Calu3 (cell line): ENCODE measurements around the gene NDUFC2. TPM values are rescaled to one million over a fixed set of nuclear protein-coding genes. Genes with fewer than 3 reads are reported as not detected.

Experiments
- BruUV-seq: library from RNA; stranded (reverse); fragments of 400-500 nt; replicated peaks from 2 replicates; lab custom pipeline; 2021; lab: Mats Ljungman, UMichigan
- CTCF ChIA-PET: fragments of 300-600 bp; sonication (Branson Sonifier 250); formaldehyde crosslinking; loops from one replicate; lab custom pipeline; 2022; ENCODE audit warnings: antibody characterized with exemption; lab: Charles Lee
- DNase-seq: peaks from one replicate; pipeline ENCODE4 v3.0.0; 2022
- H3K27ac Mint-ChIP-seq: one replicate; pipeline ENCODE4 v1.8.0; 2022; ENCODE audit warnings: mixed read lengths; ENCODE audit not compliant: unreplicated experiment
- H3K27me3 Mint-ChIP-seq: one replicate; pipeline ENCODE4 v1.8.0; 2022; ENCODE audit warnings: mixed read lengths; ENCODE audit not compliant: unreplicated experiment
- H3K36me3 Mint-ChIP-seq: one replicate; pipeline ENCODE4 v1.8.0; 2022; ENCODE audit warnings: mild to moderate bottlenecking, moderate library complexity, mixed read lengths; ENCODE audit not compliant: insufficient read depth, unreplicated experiment
- H3K4me1 Mint-ChIP-seq: one replicate; pipeline ENCODE4 v1.8.0; 2022; ENCODE audit warnings: mild to moderate bottlenecking, low read depth, mixed read lengths; ENCODE audit not compliant: unreplicated experiment
- H3K4me3 Mint-ChIP-seq: one replicate; pipeline ENCODE4 v1.8.0; 2022; ENCODE audit warnings: mild to moderate bottlenecking, low read depth, moderate library complexity, mixed read lengths; ENCODE audit not compliant: unreplicated experiment
- H3K9me3 Mint-ChIP-seq: one replicate; pipeline ENCODE4 v1.8.0; 2022; ENCODE audit warnings: low read depth, mixed read lengths; ENCODE audit not compliant: unreplicated experiment
- CTCF ChIP-seq: fragments of 200-600 bp; IDR thresholded peaks from one replicate; pipeline ENCODE4 v1.8.0; 2022; ENCODE audit warnings: antibody characterized with exemption; ENCODE audit not compliant: unreplicated experiment
- intact Hi-C: fragments of 100-400 bp; cut with micrococcal nuclease; formaldehyde crosslinking; loops from one replicate; pipeline ENCODE4 v1.10.0; 2022; ENCODE audit not compliant: unreplicated experiment
- total RNA-seq: library from RNA; stranded (reverse); gene quantifications from 2 replicates; pipeline ENCODE4 v1.2.3, GENCODE V29; 2022

NDUFC2 gene
- total RNA-seq, 1 experiment from 2014 or later, result 343 TPM

DNA sequence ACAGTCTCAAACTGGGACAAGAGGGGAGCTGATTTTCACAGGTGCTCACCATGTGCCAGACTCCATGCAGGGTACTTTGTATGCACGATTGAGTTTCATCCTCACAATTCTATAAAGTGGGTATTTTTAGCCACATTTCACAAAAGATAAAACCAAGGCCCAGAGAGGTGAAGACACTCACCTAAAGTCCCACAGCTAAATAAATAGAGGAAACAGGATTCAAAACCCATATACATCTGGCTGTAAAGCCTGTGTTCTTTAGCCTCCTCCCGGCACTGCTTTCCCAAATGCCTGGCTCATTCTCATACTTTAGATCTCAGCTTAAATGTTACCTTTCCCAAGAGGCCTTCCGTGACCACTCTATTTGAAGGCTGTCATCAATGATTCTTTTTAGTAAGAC is 43.3 kb downstream of the NDUFC2 start:
- intact Hi-C loops, result no loop called here
- DNase-seq, result no peak
- no TSS peak for BruUV-seq
- peaks cover 54% of the 10 kb centered on the region for H3K4me1 Mint-ChIP-seq
- peaks cover 25% of the 10 kb centered on the region for H3K36me3 Mint-ChIP-seq
- H3K4me3 Mint-ChIP-seq, result no peak overlapping the region
- CTCF ChIA-PET, result no interaction called here
- H3K9me3 Mint-ChIP-seq, result no peaks in the 10 kb centered on the region
- TF ChIP-seq CTCF, result no peak
- H3K27ac Mint-ChIP-seq, result no peak overlapping the region
- H3K27me3 Mint-ChIP-seq, result no peaks in the 10 kb centered on the region

GRCh38 chr11:78034623-78035022 is 45.0 kb downstream of the NDUFC2 start:
- CTCF ChIA-PET, result interaction anchor here (0.6 kb wide), 1 partner anchor 27 kb away, joined by 3 read pairs; no protein-coding TSS in a partner anchor
- intact Hi-C loops, result no loop called here
- H3K27ac Mint-ChIP-seq, result peak overlapping the region; percentile 48
- no peaks in the 10 kb centered on the region for H3K27me3 Mint-ChIP-seq
- no TSS peak for BruUV-seq
- peaks cover 51% of the 10 kb centered on the region for H3K4me1 Mint-ChIP-seq
- TF ChIP-seq CTCF, result no peak
- no peak for DNase-seq
- H3K4me3 Mint-ChIP-seq, result no peak overlapping the region
- no peaks in the 10 kb centered on the region for H3K9me3 Mint-ChIP-seq
- peaks cover 12% of the 10 kb centered on the region for H3K36me3 Mint-ChIP-seq

GRCh38 chr11:78033040-78033439 is 46.6 kb downstream of the NDUFC2 start:
- Mint-ChIP-seq H3K36me3 (peaks cover 8% of the 10 kb centered on the region), H3K4me1 (peaks cover 53% of the 10 kb centered on the region), H3K27ac (no peak overlapping the region), H3K27me3 (no peaks in the 10 kb centered on the region), H3K4me3 (no peak overlapping the region), H3K9me3 (no peaks in the 10 kb centered on the region)
- DNase-seq, result no peak
- TF ChIP-seq CTCF, result no peak
- CTCF ChIA-PET, result interaction anchor here (0.7 kb wide), 1 partner anchor 10 kb away, joined by 3 read pairs; no protein-coding TSS in a partner anchor
- intact Hi-C loops, result no loop called here
- no TSS peak for BruUV-seq

GRCh38 chr11:78032090-78032489 is 47.6 kb downstream of the NDUFC2 start:
- no peaks in the 10 kb centered on the region for H3K9me3 Mint-ChIP-seq
- H3K36me3 Mint-ChIP-seq, result peaks cover 6% of the 10 kb centered on the region
- CTCF ChIA-PET, result no interaction called here
- no peak for TF ChIP-seq CTCF
- no TSS peak for BruUV-seq
- no peak overlapping the region for H3K27ac Mint-ChIP-seq
- H3K4me1 Mint-ChIP-seq, result peaks cover 46% of the 10 kb centered on the region
- no peak for DNase-seq
- H3K4me3 Mint-ChIP-seq, result no peak overlapping the region
- intact Hi-C loops, result no loop called here
- H3K27me3 Mint-ChIP-seq, result no peaks in the 10 kb centered on the region
